HT-29 (cell line): Measurements from ENCODE around the gene AURKA. TPM values are rescaled to one million over a fixed set of nuclear protein-coding genes. Genes with fewer than 3 reads are reported as not detected.

ENCODE experiments used
- total RNA-seq: library from RNA; depleted of rRNA; stranded (reverse); fragments of >200 nt; shearing (Covaris generic); gene quantifications from 2 replicates; pipeline ENCODE4 v1.2.3, GENCODE V29; 2014; rRNA removed

Gene AURKA
- total RNA-seq, 1 experiment from 2014 or later, result 75.4 TPM

Other genes starting within 250 kb of the AURKA start
- gene MC3R, start 143.5 kb downstream of the AURKA start, total RNA-seq, result not detected in 2 replicates
- gene FAM210B, start 33.2 kb downstream of the AURKA start, total RNA-seq, result 3.5 and 4.4 TPM in 2 replicates
- gene CSTF1, start 430 bp upstream of the AURKA start, total RNA-seq, result 44.9 and 49.0 TPM in 2 replicates
- 0.05 TPM in 1 of 2 replicates, not detected in the other for gene CASS4, start 20.0 kb upstream of the AURKA start, total RNA-seq
- 77.0 and 86.0 TPM in 2 replicates for gene RTF2, start 76.4 kb upstream of the AURKA start, total RNA-seq
- 0.13 and 0.83 TPM in 2 replicates for gene FAM209A, start 132.5 kb upstream of the AURKA start, total RNA-seq
- gene FAM209B, start 141.0 kb upstream of the AURKA start, total RNA-seq, result not detected in 2 replicates
- gene TFAP2C, start 237.1 kb upstream of the AURKA start, total RNA-seq, result 0.16 TPM in 1 of 2 replicates, not detected in the other